ENCODE data around the gene ANKRD13C.

ANKRD13C gene

DNA sequence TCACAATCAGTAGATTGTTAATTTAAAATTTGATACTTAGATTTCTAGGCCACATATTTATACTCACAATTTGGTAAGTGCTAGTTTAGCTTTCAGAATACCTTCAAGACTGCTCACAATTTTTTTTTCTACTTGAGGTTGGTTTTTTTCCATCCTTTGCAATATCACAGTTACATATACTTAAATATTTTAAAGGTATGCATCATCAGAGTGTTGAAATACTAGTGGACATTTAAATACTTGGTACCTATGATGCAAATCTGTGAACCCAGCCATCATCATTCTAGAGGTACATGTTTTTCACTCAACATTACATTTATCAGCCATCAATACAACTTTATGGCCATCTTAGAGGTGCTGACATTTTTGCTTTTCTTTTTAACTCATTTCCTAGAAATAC, 143.0 kb downstream of the ANKRD13C start:
- no peak for DNase-seq

GRCh38 chr1:70210820-70211219, 143.7 kb downstream of the ANKRD13C start:
- DNase-seq = no peak
